GM18526 (cell line): ENCODE data around the gene SIRT7.

Experiments used
- POLR2A ChIP-seq: IDR thresholded peaks from 3 replicates; pipeline ENCODE4 v1.6.1; 2011; ENCODE audit not compliant: insufficient read length; ENCODE audit errors: extremely low read depth

The SIRT7 gene

GRCh38 chr17:81898029-81898866 is 19.7 kb downstream of the SIRT7 start:
- TF ChIP-seq POLR2A: no peak

DNA sequence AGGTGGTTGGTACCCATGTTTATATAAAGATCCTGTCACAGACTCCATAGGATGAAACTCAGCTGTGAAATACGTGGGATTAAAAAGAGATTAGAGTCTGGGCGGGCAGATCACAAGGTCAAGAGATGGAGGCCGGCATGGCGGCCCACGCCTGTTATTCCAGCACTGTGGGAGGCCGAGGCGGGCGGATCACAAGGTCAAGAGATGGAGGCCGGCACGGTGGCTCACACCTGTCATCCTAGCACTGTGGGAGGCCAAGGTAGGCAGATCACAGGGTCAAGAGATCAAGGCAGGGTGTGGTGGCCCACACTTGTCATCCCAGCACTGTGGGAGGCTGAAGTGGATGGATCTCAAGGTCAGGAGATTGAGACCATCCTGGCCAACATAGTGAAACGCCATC is 22.6 kb downstream of the SIRT7 start:
- TF ChIP-seq POLR2A: no peak

DNA sequence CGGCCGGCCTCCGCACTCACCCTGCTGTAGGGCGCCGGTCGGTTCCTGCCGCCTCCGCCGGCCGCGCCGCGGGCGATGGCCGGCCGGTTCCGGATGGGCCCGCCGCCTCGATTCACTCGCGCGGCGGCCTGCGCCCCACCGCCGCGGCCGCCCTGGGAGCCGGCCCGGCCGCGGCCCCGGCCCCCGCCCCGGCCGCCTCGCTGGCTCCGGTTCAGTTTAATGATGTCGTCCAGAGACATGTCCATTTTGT is 26.7 kb downstream of the SIRT7 start:
- no peak for TF ChIP-seq POLR2A

- TF ChIP-seq POLR2A: no peak
Observed at GRCh38 chr17:81890447-81891302, 27.3 kb downstream of the SIRT7 start.

- no peak for TF ChIP-seq POLR2A
Observed at GRCh38 chr17:81889602-81890001, 28.4 kb downstream of the SIRT7 start.

GRCh38 chr17:81888988-81889595 is 28.9 kb downstream of the SIRT7 start:
- no peak for TF ChIP-seq POLR2A

DNA sequence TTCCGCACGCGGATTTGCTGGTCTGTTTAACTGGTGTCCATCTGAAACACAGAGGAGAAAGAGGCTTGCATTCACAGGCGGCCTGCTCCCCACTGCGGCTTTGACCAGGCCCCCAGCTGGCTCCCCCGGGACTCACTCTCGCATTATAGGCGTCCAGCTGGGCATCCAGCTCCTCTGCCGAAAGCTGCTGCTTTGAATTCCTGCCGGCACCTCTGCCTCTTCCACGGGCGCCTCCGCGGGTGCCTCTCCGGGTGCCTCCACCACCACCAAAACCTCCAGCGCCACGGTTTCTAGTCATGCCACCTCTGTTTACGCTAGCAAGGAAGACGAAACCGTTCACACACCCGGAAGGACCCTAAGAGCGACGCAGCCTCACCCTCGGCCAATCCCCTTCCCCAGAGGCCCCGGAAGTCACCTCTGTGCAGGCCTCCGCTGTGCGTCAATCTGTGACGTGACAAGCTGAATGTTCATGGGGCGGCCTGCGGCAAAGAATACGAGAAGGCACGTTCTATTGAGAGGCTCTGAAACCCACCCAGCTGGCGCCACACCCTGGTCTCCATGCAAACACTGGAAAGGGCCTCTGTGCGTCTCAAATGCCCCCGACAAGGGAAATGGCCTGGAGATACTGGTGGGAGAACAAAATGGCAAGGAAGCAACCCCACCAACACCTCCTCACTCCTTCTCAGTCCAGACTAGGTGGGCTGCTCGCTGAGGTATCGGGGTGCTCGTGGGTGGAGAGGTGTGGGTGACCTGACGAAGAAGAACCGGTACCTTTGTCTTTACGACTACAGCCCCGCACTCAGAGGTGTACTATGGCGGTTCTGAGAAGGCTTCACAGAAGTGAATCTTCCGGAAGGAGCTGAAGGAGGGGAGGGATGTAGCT is 29.6 kb downstream of the SIRT7 start:
- no peak for TF ChIP-seq POLR2A

DNA sequence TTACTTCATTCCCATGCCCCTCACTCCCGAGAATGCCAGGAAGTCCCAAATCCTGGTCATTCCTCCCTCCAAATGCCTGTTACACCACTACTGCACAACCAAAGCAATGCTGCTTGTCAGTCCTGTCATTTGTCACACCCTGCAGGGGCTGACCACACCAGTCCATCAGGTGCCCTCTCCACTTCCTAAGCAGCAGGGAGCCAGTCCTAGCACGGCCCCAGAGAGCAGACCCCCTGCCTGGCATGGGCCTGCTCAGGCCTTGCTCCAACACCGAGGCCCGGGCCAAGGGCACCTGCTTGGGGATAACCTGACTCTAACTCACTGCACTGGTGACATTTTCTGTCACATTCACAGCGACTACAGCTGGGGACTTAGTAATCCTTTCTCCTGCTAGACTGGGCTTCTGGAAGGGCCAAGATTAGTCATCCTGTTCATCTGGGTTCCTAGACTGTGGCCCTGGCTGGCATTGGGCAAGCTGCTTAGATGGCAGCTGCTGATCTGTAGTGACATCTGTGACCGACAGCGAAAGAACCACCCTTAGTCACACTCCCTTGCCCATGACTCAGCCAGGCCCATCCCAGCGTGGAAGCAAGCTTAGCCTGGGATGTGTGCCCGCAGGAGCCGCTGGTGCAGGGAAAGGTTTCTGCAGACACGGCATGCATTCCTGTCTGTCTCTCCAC is 32.0 kb downstream of the SIRT7 start:
- no peak for TF ChIP-seq POLR2A

DNA sequence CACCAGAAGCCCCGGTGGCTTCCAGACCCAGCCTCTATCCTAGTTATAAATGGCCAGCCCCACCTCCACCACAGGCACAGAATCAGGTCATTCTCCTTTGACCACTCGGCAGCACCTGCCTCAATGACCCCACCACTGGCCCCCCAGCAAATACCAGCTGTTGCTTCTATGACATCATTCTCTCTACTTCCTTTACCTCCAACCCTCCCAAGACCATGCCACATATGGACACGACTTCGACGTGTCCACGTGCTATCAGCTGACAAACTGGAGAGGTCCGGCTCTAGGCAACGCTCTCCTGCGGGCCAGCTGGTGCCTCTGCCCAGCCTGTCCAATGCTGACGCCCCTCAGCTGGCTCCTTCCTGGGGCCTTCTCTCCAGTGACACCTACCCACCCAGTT is 32.5 kb downstream of the SIRT7 start:
- TF ChIP-seq POLR2A: no peak

DNA sequence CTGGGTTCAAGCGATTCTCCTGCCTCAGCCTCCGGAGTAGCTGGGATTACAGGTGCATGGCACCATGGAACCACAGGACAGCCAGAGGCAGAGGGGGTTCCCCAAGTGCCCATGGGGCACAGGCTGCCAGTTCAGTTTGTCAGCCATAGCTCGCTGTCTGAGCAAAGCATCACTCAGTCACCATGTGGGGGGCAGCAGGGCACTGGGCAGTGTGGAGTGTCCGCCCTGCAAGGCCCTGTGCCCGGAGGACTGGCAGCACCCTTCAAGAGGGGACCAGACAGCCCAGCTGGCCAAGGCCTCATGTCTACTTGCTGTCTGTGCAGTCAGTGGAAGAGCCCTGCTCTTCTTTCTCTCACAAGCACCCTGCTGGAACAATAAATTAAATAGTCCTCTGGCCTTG is 33.0 kb downstream of the SIRT7 start:
- TF ChIP-seq POLR2A: no peak

DNA sequence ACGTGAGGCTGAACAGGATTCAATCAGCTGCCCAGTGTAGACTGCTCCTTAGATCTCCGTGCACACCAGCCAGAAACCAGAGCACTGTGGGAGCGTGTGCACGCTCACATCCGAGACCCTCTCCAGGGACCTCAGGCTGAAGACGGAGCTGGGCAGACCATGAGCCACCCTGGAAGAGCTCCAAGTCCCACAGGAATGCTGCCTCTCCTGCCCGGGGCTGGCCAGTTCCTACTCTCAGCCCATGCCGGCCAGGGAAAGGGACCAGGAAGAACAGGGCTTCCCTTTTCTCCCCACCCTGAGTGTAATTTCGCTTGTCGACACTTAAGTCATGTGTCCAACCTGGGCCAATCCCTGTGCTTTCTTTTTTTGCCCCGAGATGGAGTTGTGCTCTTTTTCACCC is 33.5 kb downstream of the SIRT7 start:
- TF ChIP-seq POLR2A: no peak

GRCh38 chr17:81879121-81879520 is 38.9 kb downstream of the SIRT7 start:
- no peak for TF ChIP-seq POLR2A

- no peak for TF ChIP-seq POLR2A
Observed at GRCh38 chr17:81878294-81878693, 39.7 kb downstream of the SIRT7 start.

DNA sequence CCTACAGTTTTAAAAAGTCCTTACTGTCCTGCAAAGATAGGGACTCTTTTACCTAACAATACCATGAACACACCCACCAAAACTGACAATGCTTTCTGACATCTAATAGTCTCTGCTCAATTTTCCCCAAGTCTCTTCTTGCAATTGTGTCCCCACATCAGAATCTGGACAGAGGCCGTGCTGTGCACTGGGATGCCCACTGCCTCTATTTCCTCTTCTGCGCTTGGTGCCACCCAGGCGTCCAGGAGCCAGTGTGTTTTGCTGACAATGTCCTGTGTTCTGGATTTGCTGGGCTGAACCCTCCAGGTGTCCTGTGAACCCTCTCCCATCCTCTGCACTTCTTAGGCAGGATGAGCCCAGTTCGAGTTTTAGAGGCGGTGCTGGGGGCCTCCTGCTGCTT is 40.4 kb downstream of the SIRT7 start:
- no peak for TF ChIP-seq POLR2A
